ENCODE measurements around the gene EHBP1. TPM values are rescaled to one million over a fixed set of nuclear protein-coding genes. Genes with fewer than 3 reads are reported as not detected.

The EHBP1 gene
- total RNA-seq, 1 donor from 2014 or later: 45.8 TPM

- no peaks in the 10 kb centered on the region for H3K9me3 ChIP-seq
- ATAC-seq: no peak
- H3K4me3 ChIP-seq: no peak overlapping the region
- no peaks in the 10 kb centered on the region for H3K4me1 ChIP-seq
- H3K27me3 ChIP-seq (ENCODE audit: low read depth): no peaks in the 10 kb centered on the region
- TF ChIP-seq CTCF (IDR thresholded peaks at IDR 0.05): no peak
- intact Hi-C loops (cut with DNase I): no loop called here
- no peak overlapping the region for H3K27ac ChIP-seq
- no peak for DNase-seq
- no peaks in the 10 kb centered on the region for H3K36me3 ChIP-seq
Observed at GRCh38 chr2:62934517-62934916, 229.0 kb downstream of the EHBP1 start.

GRCh38 chr2:62938126-62938525 lies 232.6 kb downstream of the EHBP1 start:
- Histone ChIP-seq H3K4me1 (no peaks in the 10 kb centered on the region), H3K27me3 (ENCODE audit: low read depth) (no peaks in the 10 kb centered on the region), H3K27ac (no peak overlapping the region), H3K9me3 (no peaks in the 10 kb centered on the region), H3K4me3 (no peak overlapping the region), H3K36me3 (no peaks in the 10 kb centered on the region)
- ATAC-seq (no peak), DNase-seq (no peak)
- intact Hi-C loops (cut with DNase I): no loop called here
- TF ChIP-seq CTCF (IDR thresholded peaks at IDR 0.05): no peak

GRCh38 chr2:62939735-62940491 lies 234.4 kb downstream of the EHBP1 start:
- Histone ChIP-seq H3K36me3 (peaks cover 4% of the 10 kb centered on the region), H3K27me3 (ENCODE audit: low read depth) (no peaks in the 10 kb centered on the region), H3K27ac (no peak overlapping the region), H3K4me1 (no peaks in the 10 kb centered on the region), H3K4me3 (no peak overlapping the region), H3K9me3 (no peaks in the 10 kb centered on the region)
- no peak for TF ChIP-seq CTCF (IDR thresholded peaks at IDR 0.05)
- DNase-seq (no peak), ATAC-seq (no peak)
- intact Hi-C loops (cut with DNase I): no loop called here

GRCh38 chr2:62940697-62941096 lies 235.2 kb downstream of the EHBP1 start:
- no peaks in the 10 kb centered on the region for H3K4me1 ChIP-seq
- H3K9me3 ChIP-seq: no peaks in the 10 kb centered on the region
- no peak for TF ChIP-seq CTCF (IDR thresholded peaks at IDR 0.05)
- DNase-seq: no peak
- peaks cover 4% of the 10 kb centered on the region for H3K36me3 ChIP-seq
- no peaks in the 10 kb centered on the region for H3K27me3 ChIP-seq (ENCODE audit: low read depth)
- H3K4me3 ChIP-seq: no peak overlapping the region
- intact Hi-C loops (cut with DNase I): no loop called here
- no peak for ATAC-seq
- H3K27ac ChIP-seq: no peak overlapping the region

GRCh38 chr2:62941413-62941812 lies 235.9 kb downstream of the EHBP1 start:
- Histone ChIP-seq H3K9me3 (no peaks in the 10 kb centered on the region), H3K36me3 (peaks cover 4% of the 10 kb centered on the region), H3K4me1 (no peaks in the 10 kb centered on the region), H3K4me3 (no peak overlapping the region), H3K27me3 (ENCODE audit: low read depth) (no peaks in the 10 kb centered on the region), H3K27ac (no peak overlapping the region)
- intact Hi-C loops (cut with DNase I): no loop called here
- no peak for TF ChIP-seq CTCF (IDR thresholded peaks at IDR 0.05)
- no peak for DNase-seq
- no peak for ATAC-seq

All from lower lobe of right lung (tissue), 2 donors.